Liver (tissue), 3 donors: ENCODE data around the gene RAI14.

Source experiments
- CTCF ChIP-seq: fragments of 150-350 bp; IDR thresholded peaks from 2 replicates; pipeline ENCODE4 v1.5.1; 2017; ENCODE audit warnings: improper control_type of control experiment, low read depth, low read length; ENCODE audit not compliant: missing input control
- FOXA1 ChIP-seq: IDR thresholded peaks from 2 replicates; pipeline ENCODE4 v1.6.1; 2016; ENCODE audit warnings: antibody characterized with exemption
- JUND ChIP-seq, 2 donors: IDR thresholded peaks; 2 replicates each; pipeline ENCODE4 v1.6.1; 2016; ENCODE audit warnings: antibody characterized with exemption in 2 of 2
- REST ChIP-seq: IDR thresholded peaks from 2 replicates; pipeline ENCODE4 v1.6.1; 2016; ENCODE audit warnings: antibody characterized with exemption, mild to moderate bottlenecking
- YY1 ChIP-seq: IDR thresholded peaks from 2 replicates; pipeline ENCODE4 v1.6.1; 2016; ENCODE audit warnings: antibody characterized with exemption, mild to moderate bottlenecking
- donor health status: healthy.
- donor health status: healthy.

- TF ChIP-seq YY1 (no peak), REST (no peak), CTCF (no peak), JUND (IDR thresholded peaks at IDR 0.05) (no peak), FOXA1 (no peak)
Observed at GRCh38 chr5:34719029-34719428, 62.9 kb downstream of the RAI14 start.
